CD4-positive, alpha-beta T cell (primary cell): ENCODE results near the gene NFE2. TPM values are rescaled to one million over a fixed set of nuclear protein-coding genes. Genes with fewer than 3 reads are reported as not detected.

ENCODE experiments used
- ATAC-seq: fragments of 200-7000 bp; cut with Tn5 transposase; one replicate; pipeline ENCODE4 v1.10.0; 2022; ENCODE audit warnings: mild to moderate bottlenecking; ENCODE audit not compliant: poor library complexity
- CTCF ChIA-PET: fragments of 350-600 bp; sonication (Branson Sonifier 250); formaldehyde crosslinking; loops from one replicate; lab custom pipeline; 2021; ENCODE audit warnings: antibody characterized with exemption, inconsistent platforms; lab: Charles Lee
- POLR2A ChIA-PET: fragments of 350-600 bp; sonication (Branson Sonifier 250); formaldehyde crosslinking; loops from one replicate; lab custom pipeline; 2021; ENCODE audit warnings: antibody characterized with exemption, inconsistent platforms; lab: Charles Lee
- DNase-seq, 14 experiments: peaks; one replicate each; pipeline ENCODE4 v3.0.0-alpha.2; 2013 to 2020; ENCODE audit warnings: mixed read lengths in 2 of 14
- H3K27ac ChIP-seq, 2 donors: one replicate each; pipeline versions ENCODE4 v1.5.1 to v1.7.0; 2013; ENCODE audit warnings: low read length in 2 of 2, low read depth in 1 of 2, mild to moderate bottlenecking in 1 of 2
- H3K27me3 ChIP-seq, 2 experiments: 1 replicate in 1 of 2; 2 replicates in 1 of 2; pipeline versions ENCODE4 v1.6.1 to v1.7.0; 2013; ENCODE audit warnings: low read length in 2 of 2, control low read depth in 1 of 2, mild to moderate bottlenecking in 1 of 2, moderate library complexity in 1 of 2; ENCODE audit not compliant: insufficient read depth in 2 of 2, control insufficient read depth in 1 of 2
- H3K36me3 ChIP-seq: one replicate; pipeline ENCODE4 v1.6.1; 2013; ENCODE audit warnings: low read length, control low read depth; ENCODE audit not compliant: insufficient read depth
- H3K4me1 ChIP-seq: one replicate; pipeline ENCODE4 v1.6.1; 2013; ENCODE audit warnings: low read length, control low read depth; ENCODE audit not compliant: insufficient read depth
- H3K4me3 ChIP-seq: one replicate; pipeline ENCODE4 v1.5.1; 2013; ENCODE audit warnings: mild to moderate bottlenecking, low read length, moderate library complexity
- H3K9me3 ChIP-seq, 2 experiments: 1 replicate in 1 of 2; 2 replicates in 1 of 2; pipeline versions ENCODE4 v1.6.1 to v1.7.0; 2013; ENCODE audit warnings: low read length in 2 of 2, mild to moderate bottlenecking in 2 of 2, control low read depth in 1 of 2, moderate library complexity in 1 of 2; ENCODE audit not compliant: control insufficient read depth in 1 of 2, insufficient read depth in 1 of 2
- H3K27ac Mint-ChIP-seq: one replicate; pipeline ENCODE4 v1.8.0; 2020; ENCODE audit warnings: mixed read lengths
- H3K27me3 Mint-ChIP-seq: one replicate; pipeline ENCODE4 v1.8.0; 2021; ENCODE audit warnings: mixed read lengths
- H3K36me3 Mint-ChIP-seq: one replicate; pipeline ENCODE4 v1.8.0; 2021; ENCODE audit warnings: low read depth, mixed read lengths
- H3K4me1 Mint-ChIP-seq: one replicate; pipeline ENCODE4 v1.8.0; 2021; ENCODE audit warnings: low read depth, mixed read lengths
- H3K4me3 Mint-ChIP-seq: one replicate; pipeline ENCODE4 v1.8.0; 2020; ENCODE audit warnings: mild to moderate bottlenecking, mixed read lengths
- H3K9me3 Mint-ChIP-seq: one replicate; pipeline ENCODE4 v1.8.0; 2020; ENCODE audit warnings: mixed read lengths
- CTCF ChIP-seq: fragments of 200-600 bp; IDR thresholded peaks from one replicate; pipeline ENCODE4 v1.8.0; 2022; ENCODE audit warnings: antibody characterized with exemption, mild to moderate bottlenecking
- intact Hi-C, 2 experiments: fragments of 100-400 bp; cut with DNase I in 1 of 2; cut with micrococcal nuclease in 1 of 2; formaldehyde crosslinking; loops; one replicate each; pipeline versions ENCODE4 v1.15.1 to v1.9.0; 2023 to 2025; cut with DNase I, micrococcal nuclease
- total RNA-seq, 174 experiments: library from RNA in 2 of 174; stranded (reverse) in 2 of 174; gene quantifications; one replicate each; pipeline ENCODE4 v1.2.3 and lab custom pipeline; 2021 to 2026

The NFE2 gene
- total RNA-seq, 2 experiments from 2014 or later, result 0.20 TPM; not detected in 1

- Histone ChIP-seq H3K9me3 (no peaks in the 10 kb centered on the region), H3K36me3 (peaks cover 22% of the 10 kb centered on the region), H3K4me3 (no peak overlapping the region), H3K27me3 (no peaks in the 10 kb centered on the region), H3K4me1 (peaks cover 12% of the 10 kb centered on the region), H3K27ac (no peak overlapping the region)
- no peak overlapping the region for H3K27ac Mint-ChIP-seq
- H3K9me3 Mint-ChIP-seq, result no peaks in the 10 kb centered on the region
- H3K27me3 Mint-ChIP-seq, result no peaks in the 10 kb centered on the region
- DNase-seq (no peak), ATAC-seq (no peak)
- CTCF ChIA-PET, result no interaction called here
- no peak overlapping the region for H3K4me3 Mint-ChIP-seq
- POLR2A ChIA-PET, result no interaction called here
- peaks cover 31% of the 10 kb centered on the region for H3K4me1 Mint-ChIP-seq
- peaks cover 40% of the 10 kb centered on the region for H3K36me3 Mint-ChIP-seq
- intact Hi-C loops, result no loop called here
- TF ChIP-seq CTCF, result no peak
These were observed 43.5 kb downstream of the NFE2 start for GRCh38 chr12:54257332-54257731.

GRCh38 chr12:54253240-54253639 is 47.6 kb downstream of the NFE2 start:
- Histone ChIP-seq H3K27ac (no peak overlapping the region), H3K4me1 (no peaks in the 10 kb centered on the region), H3K36me3 (peaks cover 29% of the 10 kb centered on the region), H3K27me3 (no peaks in the 10 kb centered on the region), H3K4me3 (no peak overlapping the region), H3K9me3 (no peaks in the 10 kb centered on the region)
- Mint-ChIP-seq H3K36me3 (peaks cover 67% of the 10 kb centered on the region), H3K27ac (no peak overlapping the region), H3K9me3 (no peaks in the 10 kb centered on the region), H3K4me3 (no peak overlapping the region), H3K27me3 (no peaks in the 10 kb centered on the region), H3K4me1 (peaks cover 24% of the 10 kb centered on the region)
- TF ChIP-seq CTCF, result no peak
- DNase-seq (no peak), ATAC-seq (no peak)
- CTCF ChIA-PET, result interaction anchor here (0.7 to 2.2 kb wide), 4 partner anchors 11 to 115 kb away, joined by 3 to 11 read pairs (median 7); no protein-coding TSS in a partner anchor
- intact Hi-C loops, result loop anchor here in 1 of 2 experiments (2.0 kb wide), 2 partner anchors 26 to 108 kb away; no protein-coding TSS in a partner anchor
- POLR2A ChIA-PET, result interaction anchor here (0.5 to 3.7 kb wide), 4 partner anchors 8 to 37 kb away, joined by 3 to 29 read pairs (median 5); partner anchors contain the start of genes CBX5 and HNRNPA1

- H3K4me1 ChIP-seq, result no peaks in the 10 kb centered on the region
- no peaks in the 10 kb centered on the region for H3K9me3 Mint-ChIP-seq
- H3K4me1 Mint-ChIP-seq, result peaks cover 18% of the 10 kb centered on the region
- ChIA-PET CTCF (interaction anchor here (0.6 to 2.2 kb wide), 18 partner anchors 9 to 1031 kb away, joined by 3 to 13 read pairs (median 4); partner anchors contain the start of genes COPZ1 and HNRNPA1), POLR2A (interaction anchor here (0.8 to 3.7 kb wide), 8 partner anchors 29 to 245 kb away, joined by 3 to 29 read pairs (median 3); partner anchors contain the start of genes CBX5, COPZ1, HNRNPA1 and NCKAP1L)
- H3K4me3 ChIP-seq, result no peak overlapping the region
- peak in 5 of 14 experiments; percentile 3 to 69 (median 58) for DNase-seq
- H3K27me3 Mint-ChIP-seq, result no peaks in the 10 kb centered on the region
- intact Hi-C loops, result loop anchor here (2.0 kb wide), 4 partner anchors 27 to 117 kb away; no protein-coding TSS in a partner anchor
- no peak overlapping the region for H3K27ac ChIP-seq
- peaks cover 28% of the 10 kb centered on the region for H3K36me3 ChIP-seq
- H3K27ac Mint-ChIP-seq, result no peak overlapping the region
- H3K36me3 Mint-ChIP-seq, result peaks cover 68% of the 10 kb centered on the region
- H3K9me3 ChIP-seq, result no peaks in the 10 kb centered on the region
- H3K27me3 ChIP-seq, result no peaks in the 10 kb centered on the region
- H3K4me3 Mint-ChIP-seq, result no peak overlapping the region
- peak; percentile 74 for TF ChIP-seq CTCF
- ATAC-seq, result peak; percentile 69
These were observed 49.0 kb downstream of the NFE2 start for GRCh38 chr12:54251667-54252284.
